OCI-LY1 (cell line): ENCODE results near the gene FBXO10.

ENCODE experiments used
- CTCF ChIP-seq: fragments of 200-600 bp; sonication (generic), shearing (Covaris generic); IDR thresholded peaks from 2 replicates; pipeline ENCODE4 v1.5.1; 2017; ENCODE audit warnings: mild to moderate bottlenecking, antibody characterized with exemption, low read length, moderate library complexity, mixed read lengths
- EZH2 ChIP-seq: fragments of 200-600 bp; sonication (generic), shearing (Covaris generic); IDR thresholded peaks from 2 replicates; pipeline ENCODE4 v1.8.0; 2017; ENCODE audit warnings: borderline replicate concordance, mixed run types, mild to moderate bottlenecking, antibody characterized with exemption, low read length, moderate library complexity, mixed read lengths

DNA sequence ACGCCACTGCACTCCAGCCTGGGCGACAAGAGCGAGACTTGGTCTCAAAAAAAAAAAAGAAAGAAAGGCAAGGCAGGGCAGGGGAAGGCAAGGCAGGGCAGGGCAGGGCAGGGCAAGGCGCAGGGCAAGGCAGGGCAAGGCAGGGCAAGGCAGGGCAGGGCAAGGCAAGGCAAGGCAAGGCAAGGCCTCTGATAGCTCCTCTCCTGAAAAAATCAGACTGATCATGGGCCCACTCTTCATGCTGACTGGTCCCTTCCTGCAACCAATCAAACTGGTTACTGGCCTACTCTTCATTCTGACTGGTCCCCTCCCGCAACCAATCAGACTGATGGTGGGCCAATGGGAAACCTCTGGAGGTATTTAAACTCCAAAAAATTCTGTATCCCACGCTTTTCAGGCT is 107.6 kb downstream of the FBXO10 start:
- TF ChIP-seq CTCF = no peak
- no peak for TF ChIP-seq EZH2
